Heart left ventricle (tissue), 13 donors: ENCODE measurements around the gene MTLN.
"Not testable (repeated sequence)": the region's sequence is repeated elsewhere in the genome, so short reads cannot be mapped to it uniquely, and the experiment has no call there.

Source experiments
- CTCF ChIP-seq, 12 donors: fragments of 200-600 bp; sonication (generic) in 4 of 12; IDR thresholded peaks; one replicate each; pipeline versions ENCODE4 v1.5.0 to v1.8.0; 2018 to 2022; ENCODE audit warnings: antibody characterized with exemption in 12 of 12, mild to moderate bottlenecking in 5 of 12
- POLR2A ChIP-seq, 2 donors: fragments of 450-650 bp; IDR thresholded peaks; one replicate each; pipeline ENCODE4 v1.6.1; 2017; ENCODE audit warnings: antibody characterized with exemption in 2 of 2, mild to moderate bottlenecking in 2 of 2, moderate library complexity in 2 of 2
- donor health status: ischemic (EF 13 %, LVEDD 7.1; RV severe dilation, severe dysfunction).
- donor health status: DM: no; HTN: yes; CAD: no.
- donor health status: DM: no; HTN: no; CAD: no.
- donor health status: ischemic (EF 25% LVEDD 6.9; RV normal size, moderate dysfunction).
- donor health status: ischemic (EF 25% LVEDD 5.7; RV mildly dilated, moderate dysfunction).
- donor health status: ischemic (EF 35%, LVEDD 5.7; RV mildly dilated, moderate dysfunction).
- donor health status: nonischemic (EF 11% LVEDD 7.7; RV severe dilation, severe dysfunction).
- donor health status: DM: yes; HTN: yes; CAD: no.
- donor health status: PGD.
- donor health status: ischemic (EF 29% LVEDD 5.4; RV normal size, mild dysfunction).
- donor health status: nonischemic (EF 23%, LVEDD 6.1; RV moderate dilation, normal function).

- not testable (repeated sequence) for TF ChIP-seq CTCF, POLR2A (IDR thresholded peaks at IDR 0.05)
These were observed 6.5 kb upstream of the MTLN start for GRCh38 chr2:110218889-110219288.
